SJCRH30 (cell line): ENCODE measurements around the gene BRI3. TPM values are rescaled to one million over a fixed set of nuclear protein-coding genes. Genes with fewer than 3 reads are reported as not detected.
"Not testable (repeated sequence)": the region's sequence is repeated elsewhere in the genome, so short reads cannot be mapped to it uniquely, and the experiment has no call there.

Experiments used
- DNase-seq, 2 experiments: peaks; one replicate each; pipeline ENCODE4 v3.0.0-alpha.2; 2015 to 2020
- H3K27ac ChIP-seq: fragments of 250-450 bp; sonication (Bioruptor Pico); 2 replicates; pipeline ENCODE4 v1.5.1; 2020; ENCODE audit warnings: mild to moderate bottlenecking, moderate library complexity
- H3K27me3 ChIP-seq: fragments of 250-450 bp; sonication (Bioruptor Pico); 2 replicates; pipeline ENCODE4 v1.5.1; 2020; ENCODE audit warnings: mild to moderate bottlenecking, moderate library complexity
- H3K36me3 ChIP-seq: fragments of 250-450 bp; sonication (Bioruptor Pico); 2 replicates; pipeline ENCODE4 v1.5.1; 2020; ENCODE audit warnings: mild to moderate bottlenecking, moderate library complexity
- H3K4me1 ChIP-seq: fragments of 250-450 bp; sonication (Bioruptor Pico); 2 replicates; pipeline ENCODE4 v1.5.1; 2020; ENCODE audit warnings: mild to moderate bottlenecking, moderate library complexity
- H3K4me3 ChIP-seq: fragments of 250-450 bp; sonication (Bioruptor Pico); 2 replicates; pipeline ENCODE4 v1.5.1; 2020; ENCODE audit warnings: mild to moderate bottlenecking, moderate library complexity
- H3K9me3 ChIP-seq: fragments of 250-450 bp; sonication (Bioruptor Pico); replicated peaks from 2 replicates; pipeline ENCODE4 v1.5.1; 2020; ENCODE audit warnings: mild to moderate bottlenecking, moderate library complexity
- total RNA-seq: library from RNA; depleted of rRNA; stranded (reverse); fragments of >200 nt; shearing (Covaris generic); gene quantifications from 2 replicates; pipeline ENCODE4 v1.2.3, GENCODE V29; 2014

The BRI3 gene
- total RNA-seq, 1 experiment from 2014 or later = 43.7 TPM

DNA sequence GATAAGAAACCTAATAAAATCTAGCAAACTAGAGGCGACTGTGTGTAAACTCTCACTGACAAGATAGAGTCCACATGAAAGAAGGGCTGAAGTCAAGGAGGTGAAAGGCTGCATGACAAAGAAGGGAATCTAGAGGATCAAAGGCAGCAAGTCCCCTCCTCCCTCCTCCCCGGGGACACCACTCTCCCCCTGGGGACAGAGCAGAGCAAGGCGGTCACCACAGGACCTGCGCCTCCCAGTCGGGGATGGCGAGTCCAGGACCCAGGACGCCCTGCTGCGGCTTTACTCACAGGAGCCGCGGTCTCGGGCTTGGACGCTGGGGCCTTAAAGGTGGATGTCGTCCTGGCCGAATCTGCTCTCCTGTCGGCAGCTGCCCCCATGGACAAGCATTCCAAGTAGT lies 22.4 kb downstream of the BRI3 start:
- no peaks in the 10 kb centered on the region for H3K27me3 ChIP-seq
- no peaks in the 10 kb centered on the region for H3K9me3 ChIP-seq
- no peaks in the 10 kb centered on the region for H3K4me1 ChIP-seq
- no peak for DNase-seq
- no peak overlapping the region for H3K27ac ChIP-seq
- peaks cover 11% of the 10 kb centered on the region for H3K36me3 ChIP-seq
- H3K4me3 ChIP-seq = no peak overlapping the region

GRCh38 chr7:98305951-98306535 lies 24.6 kb downstream of the BRI3 start:
- no peak overlapping the region for H3K4me3 ChIP-seq
- H3K4me1 ChIP-seq = no peaks in the 10 kb centered on the region
- no peak overlapping the region for H3K27ac ChIP-seq
- H3K27me3 ChIP-seq = no peaks in the 10 kb centered on the region
- H3K9me3 ChIP-seq = no peaks in the 10 kb centered on the region
- DNase-seq = no peak
- peaks cover 22% of the 10 kb centered on the region for H3K36me3 ChIP-seq

- H3K27me3 ChIP-seq = no peaks in the 10 kb centered on the region
- H3K36me3 ChIP-seq = peaks cover 18% of the 10 kb centered on the region
- no peak for DNase-seq
- no peaks in the 10 kb centered on the region for H3K4me1 ChIP-seq
- no peak overlapping the region for H3K27ac ChIP-seq
- H3K9me3 ChIP-seq = no peaks in the 10 kb centered on the region
- H3K4me3 ChIP-seq = no peak overlapping the region
Measured at GRCh38 chr7:98307971-98308466, 26.5 kb downstream of the BRI3 start.

DNA sequence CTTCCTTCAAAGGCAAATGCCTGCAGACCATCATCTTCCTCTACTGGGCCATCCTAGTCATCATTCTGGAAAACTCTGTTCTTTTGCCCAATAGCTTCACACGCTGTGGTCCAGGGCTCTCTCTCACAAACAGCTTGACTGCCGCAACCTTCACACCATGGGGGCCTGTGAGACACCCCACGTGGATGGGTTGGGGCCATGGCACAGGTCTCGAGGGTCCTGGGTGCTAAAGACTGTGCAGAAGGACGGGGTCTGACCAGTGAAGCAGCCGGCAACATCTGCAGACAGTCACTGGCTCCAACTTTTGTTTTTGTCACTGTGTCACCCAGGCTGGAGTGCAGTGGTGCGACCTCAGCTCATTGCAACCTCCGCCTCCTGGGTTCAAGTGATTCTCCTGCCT lies 28.1 kb downstream of the BRI3 start:
- Histone ChIP-seq H3K9me3 (no peaks in the 10 kb centered on the region), H3K27ac (no peak overlapping the region), H3K4me1 (0 out of 2 replicates have a peak, but pooled peaks cover 3% of the 10 kb centered on the region), H3K36me3 (peaks cover 18% of the 10 kb centered on the region), H3K27me3 (no peaks in the 10 kb centered on the region), H3K4me3 (no peak overlapping the region)
- no peak for DNase-seq

- 0 out of 2 replicates have a peak, but pooled peaks cover 3% of the 10 kb centered on the region for H3K4me1 ChIP-seq
- H3K36me3 ChIP-seq = peaks cover 26% of the 10 kb centered on the region
- H3K27ac ChIP-seq = no peak overlapping the region
- no peak for DNase-seq
- no peaks in the 10 kb centered on the region for H3K27me3 ChIP-seq
- H3K4me3 ChIP-seq = no peak overlapping the region
- H3K9me3 ChIP-seq = peaks cover 2% of the 10 kb centered on the region; the same call in 1 of the 2 replicates
Measured at GRCh38 chr7:98312201-98312600, 30.7 kb downstream of the BRI3 start.

DNA sequence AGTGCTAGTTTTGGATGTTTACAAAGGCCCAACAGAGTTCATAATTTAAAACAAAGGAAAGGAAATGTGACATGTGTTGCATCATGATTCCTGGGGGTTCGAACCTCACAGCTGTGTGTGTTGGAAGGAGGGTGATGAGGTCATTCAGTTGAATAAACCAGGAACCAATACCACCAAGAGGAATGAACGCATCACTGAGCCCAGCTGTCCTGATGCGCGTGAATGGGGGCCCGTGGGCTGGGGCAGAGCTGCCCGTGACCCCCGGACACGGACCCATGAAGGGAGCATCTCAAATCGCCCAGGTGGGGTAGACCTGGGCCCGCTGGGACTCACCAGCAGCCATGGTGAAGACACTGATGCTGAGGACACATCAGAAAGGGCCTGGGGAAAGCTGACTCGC lies 33.0 kb downstream of the BRI3 start:
- H3K9me3 ChIP-seq = peaks cover 2% of the 10 kb centered on the region; the same call in 1 of the 2 replicates
- peaks cover 19% of the 10 kb centered on the region for H3K36me3 ChIP-seq
- H3K27ac ChIP-seq = peak overlapping the region; percentile 32; the same call in 1 of the 2 replicates
- peaks cover 3% of the 10 kb centered on the region; the same call in 1 of the 2 replicates for H3K4me1 ChIP-seq
- no peak overlapping the region for H3K4me3 ChIP-seq
- H3K27me3 ChIP-seq = no peaks in the 10 kb centered on the region
- peak; percentile 38 to 56 for DNase-seq

GRCh38 chr7:98315318-98315993 lies 34.0 kb downstream of the BRI3 start:
- Histone ChIP-seq H3K4me3 (no peak overlapping the region), H3K9me3 (peaks cover 2% of the 10 kb centered on the region; the same call in 1 of the 2 replicates), H3K36me3 (peaks cover 13% of the 10 kb centered on the region; the same call in 1 of the 2 replicates), H3K4me1 (peaks cover 3% of the 10 kb centered on the region; the same call in 1 of the 2 replicates), H3K27me3 (no peaks in the 10 kb centered on the region), H3K27ac (no peak overlapping the region)
- DNase-seq = no peak

- not testable (repeated sequence) for H3K27me3 ChIP-seq, DNase-seq, H3K4me1 ChIP-seq, H3K9me3 ChIP-seq, H3K27ac ChIP-seq, H3K4me3 ChIP-seq
- peaks cover 10% of the 10 kb centered on the region; the same call in 1 of the 2 replicates for H3K36me3 ChIP-seq
Measured at GRCh38 chr7:98315994-98316527, 34.6 kb downstream of the BRI3 start.

GRCh38 chr7:98317366-98318040 lies 36.0 kb downstream of the BRI3 start:
- Histone ChIP-seq H3K36me3 (peaks cover 10% of the 10 kb centered on the region; the same call in 1 of the 2 replicates), H3K9me3 (peaks cover 2% of the 10 kb centered on the region; the same call in 1 of the 2 replicates), H3K4me1 (peaks cover 6% of the 10 kb centered on the region; the same call in 1 of the 2 replicates), H3K27ac (no peak overlapping the region), H3K27me3 (no peaks in the 10 kb centered on the region), H3K4me3 (no peak overlapping the region)
- no peak for DNase-seq

- Histone ChIP-seq H3K4me3 (no peak overlapping the region), H3K27ac (no peak overlapping the region; the same call in 1 of the 2 replicates), H3K9me3 (peaks cover 2% of the 10 kb centered on the region; the same call in 1 of the 2 replicates), H3K36me3 (peaks cover 10% of the 10 kb centered on the region; the same call in 1 of the 2 replicates), H3K4me1 (peaks cover 15% of the 10 kb centered on the region), H3K27me3 (no peaks in the 10 kb centered on the region)
- DNase-seq = no peak
Measured at GRCh38 chr7:98319176-98319575, 37.7 kb downstream of the BRI3 start.

GRCh38 chr7:98321301-98321700 lies 39.8 kb downstream of the BRI3 start:
- H3K4me3 ChIP-seq = no peak overlapping the region
- no peak overlapping the region for H3K27ac ChIP-seq
- no peaks in the 10 kb centered on the region for H3K27me3 ChIP-seq
- H3K9me3 ChIP-seq = no peaks in the 10 kb centered on the region; the same call in 1 of the 2 replicates
- peaks cover 18% of the 10 kb centered on the region for H3K4me1 ChIP-seq
- peaks cover 7% of the 10 kb centered on the region; the same call in 1 of the 2 replicates for H3K36me3 ChIP-seq
- DNase-seq = no peak

GRCh38 chr7:98322331-98323270 lies 41.1 kb downstream of the BRI3 start:
- DNase-seq = no peak
- Histone ChIP-seq H3K9me3 (no peaks in the 10 kb centered on the region), H3K27me3 (no peaks in the 10 kb centered on the region), H3K27ac (peak overlapping the region; percentile 66), H3K4me3 (peak overlapping the region; percentile 40), H3K4me1 (peaks cover 18% of the 10 kb centered on the region), H3K36me3 (no peaks in the 10 kb centered on the region)

DNA sequence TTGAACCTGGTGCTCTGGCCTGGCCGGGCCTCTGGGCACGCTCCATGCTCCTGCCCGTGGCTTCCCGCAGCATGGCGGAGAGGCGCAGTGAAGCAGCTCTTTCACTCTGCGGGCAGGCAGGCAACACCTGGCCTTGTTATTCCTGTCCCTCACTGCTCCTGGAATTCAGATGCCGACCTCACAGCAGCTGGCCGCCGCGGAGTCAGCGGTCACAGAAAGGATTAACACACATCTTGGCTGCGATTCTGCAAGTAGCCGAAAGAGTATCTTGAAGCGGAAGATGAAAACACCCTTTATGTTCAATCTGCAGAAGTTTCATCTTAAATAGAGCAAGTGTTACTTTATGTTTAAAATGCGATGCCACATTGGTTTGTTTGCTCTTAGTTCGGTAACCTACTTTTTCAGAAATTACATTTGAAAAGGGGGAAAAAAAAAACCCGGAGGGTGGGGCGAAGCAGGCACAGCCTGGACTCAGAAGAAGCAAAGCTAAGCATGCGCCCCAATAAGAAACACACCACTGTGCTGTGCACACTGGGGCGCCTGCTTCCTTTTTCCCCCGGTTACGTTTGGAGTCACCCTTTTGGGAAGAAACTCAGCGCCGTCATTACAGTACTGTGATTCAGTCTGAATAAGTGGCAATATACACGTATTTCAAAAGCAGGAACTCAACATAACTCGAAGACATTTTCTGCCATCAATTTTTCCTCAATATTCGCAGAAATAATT lies 42.3 kb downstream of the BRI3 start:
- H3K27ac ChIP-seq = peak overlapping the region; percentile 66
- H3K36me3 ChIP-seq = no peaks in the 10 kb centered on the region
- peak overlapping the region; percentile 40 for H3K4me3 ChIP-seq
- no peaks in the 10 kb centered on the region for H3K27me3 ChIP-seq
- peak; percentile 90 to 91 for DNase-seq
- H3K9me3 ChIP-seq = no peaks in the 10 kb centered on the region
- peaks cover 18% of the 10 kb centered on the region for H3K4me1 ChIP-seq
